HEK293T (cell line): ENCODE data around the gene NT5C3A.
"Not testable (repeated sequence)": the region's sequence is repeated elsewhere in the genome, so short reads cannot be mapped to it uniquely, and the experiment has no call there.

Experiments used
- ARNT ChIP-seq: fragments of 450-650 bp; IDR thresholded peaks from 2 replicates; pipeline ENCODE4 v1.6.1; 2017; ENCODE audit warnings: mild to moderate bottlenecking
- BHLHE40 ChIP-seq: fragments of 450-650 bp; IDR thresholded peaks from 2 replicates; pipeline ENCODE4 v1.6.1; 2016; ENCODE audit warnings: mild to moderate bottlenecking, moderate library complexity, borderline replicate concordance
- ELF4 ChIP-seq: fragments of 450-650 bp; IDR thresholded peaks from 2 replicates; pipeline ENCODE4 v1.6.1; 2017; ENCODE audit warnings: antibody characterized with exemption
- FOXK2 ChIP-seq: fragments of 450-650 bp; IDR thresholded peaks from 2 replicates; pipeline ENCODE4 v1.6.1; 2016; ENCODE audit warnings: mild to moderate bottlenecking
- FOXM1 ChIP-seq: fragments of 450-650 bp; IDR thresholded peaks from 2 replicates; pipeline ENCODE4 v1.6.1; 2017; ENCODE audit warnings: mild to moderate bottlenecking, borderline replicate concordance
- L3MBTL2 ChIP-seq: fragments of 450-650 bp; conservative IDR thresholded peaks from 2 replicates; pipeline ENCODE4 v1.6.1; 2016; ENCODE audit warnings: mild to moderate bottlenecking
- LEF1 ChIP-seq: fragments of 450-650 bp; IDR thresholded peaks from 2 replicates; pipeline ENCODE4 v1.6.1; 2017; ENCODE audit warnings: mild to moderate bottlenecking, borderline replicate concordance
- PKNOX1 ChIP-seq: fragments of 450-650 bp; IDR thresholded peaks from 2 replicates; pipeline ENCODE4 v1.6.1; 2016
- SP1 ChIP-seq: fragments of 450-650 bp; IDR thresholded peaks from 2 replicates; pipeline ENCODE4 v1.6.1; 2017
- TARDBP ChIP-seq: fragments of 450-650 bp; IDR thresholded peaks from 2 replicates; pipeline ENCODE4 v1.6.1; 2016

- TF ChIP-seq FOXK2, SP1, BHLHE40, LEF1, ELF4, L3MBTL2, FOXM1, TARDBP, ARNT, PKNOX1: not testable (repeated sequence)
These were observed 57.4 kb downstream of the NT5C3A start for GRCh38 chr7:33005193-33005592.
